ENCODE data around the gene SHLD1. TPM values are rescaled to one million over a fixed set of nuclear protein-coding genes. Genes with fewer than 3 reads are reported as not detected.
"Not testable (repeated sequence)": the region's sequence is repeated elsewhere in the genome, so short reads cannot be mapped to it uniquely, and the experiment has no call there.

Gene SHLD1
- polyA plus RNA-seq, 1 donor from 2014 or later = 15.3 TPM

- no peak for TF ChIP-seq RAD21 (conservative IDR thresholded peaks at IDR 0.05)
- TF ChIP-seq TAF1 (IDR thresholded peaks at IDR 0.05; ENCODE audit: low read depth) = no peak
- TF ChIP-seq CTCF (IDR thresholded peaks at IDR 0.05; ENCODE audit: poor library complexity, severe bottlenecking) = no peak
- no peak for TF ChIP-seq EZH2 (IDR thresholded peaks at IDR 0.05; ENCODE audit: borderline replicate concordance, insufficient read depth, low read length, poor library complexity, severe bottlenecking)
- no peak for TF ChIP-seq EP300 (conservative IDR thresholded peaks at IDR 0.05; ENCODE audit: poor library complexity, severe bottlenecking)
- no peak for TF ChIP-seq SMC3 (conservative IDR thresholded peaks at IDR 0.05; ENCODE audit: poor library complexity)
- TF ChIP-seq REST (IDR thresholded peaks at IDR 0.05; ENCODE audit: borderline replicate concordance) = no peak
- no peak for TF ChIP-seq POLR2AphosphoS5 (IDR thresholded peaks at IDR 0.05)
- TF ChIP-seq MXI1 (conservative IDR thresholded peaks at IDR 0.05; ENCODE audit: poor library complexity, severe bottlenecking) = no peak
- H3K79me2 ChIP-seq (replicated peaks; ENCODE audit: insufficient read depth, low read length) = no peaks in the 10 kb centered on the region
- no peak overlapping the region for H3K4me2 ChIP-seq (ENCODE audit: low read length)
- no peaks in the 10 kb centered on the region for H3F3A ChIP-seq (ENCODE audit: insufficient read depth, low read length, poor library complexity, severe bottlenecking)
- no peak overlapping the region for H3K27ac ChIP-seq (ENCODE audit: low read length)
- H4K20me1 ChIP-seq (ENCODE audit: insufficient read depth) = no peaks in the 10 kb centered on the region
- H3K36me3 ChIP-seq (ENCODE audit: insufficient read depth, low read length) = no peaks in the 10 kb centered on the region
- H3K9me2 ChIP-seq (ENCODE audit: insufficient read depth, low read length) = no peaks in the 10 kb centered on the region
- no peaks in the 10 kb centered on the region for H3K27me3 ChIP-seq (ENCODE audit: insufficient read depth, low read depth, low read length)
- no peak overlapping the region for H3K9ac ChIP-seq (ENCODE audit: low read length)
- no peak overlapping the region for H2AFZ ChIP-seq (ENCODE audit: low read depth, low read length)
- no peaks in the 10 kb centered on the region for H3K9me3 ChIP-seq (ENCODE audit: low read length)
- H3K4me3 ChIP-seq (ENCODE audit: low read length) = no peak overlapping the region
Observed at GRCh38 chr20:5779071-5779900, 29.1 kb downstream of the SHLD1 start.

- no peaks in the 10 kb centered on the region for H3K27me3 ChIP-seq (ENCODE audit: insufficient read depth, low read depth, low read length)
- no peak overlapping the region for H3K9ac ChIP-seq (ENCODE audit: low read length)
- no peak overlapping the region for H2AFZ ChIP-seq (ENCODE audit: low read depth, low read length)
- no peak overlapping the region for H3K27ac ChIP-seq (ENCODE audit: low read length)
- TF ChIP-seq SMC3 (conservative IDR thresholded peaks at IDR 0.05; ENCODE audit: poor library complexity) = no peak
- TF ChIP-seq EZH2 (IDR thresholded peaks at IDR 0.05; ENCODE audit: borderline replicate concordance, insufficient read depth, low read length, poor library complexity, severe bottlenecking) = no peak
- no peak for TF ChIP-seq CTCF (IDR thresholded peaks at IDR 0.05; ENCODE audit: poor library complexity, severe bottlenecking)
- no peak for TF ChIP-seq TAF1 (IDR thresholded peaks at IDR 0.05; ENCODE audit: low read depth)
- TF ChIP-seq MXI1 (conservative IDR thresholded peaks at IDR 0.05; ENCODE audit: poor library complexity, severe bottlenecking) = no peak
- no peak for TF ChIP-seq POLR2AphosphoS5 (IDR thresholded peaks at IDR 0.05)
- no peak for TF ChIP-seq REST (IDR thresholded peaks at IDR 0.05; ENCODE audit: borderline replicate concordance)
- no peak for TF ChIP-seq EP300 (conservative IDR thresholded peaks at IDR 0.05; ENCODE audit: poor library complexity, severe bottlenecking)
- TF ChIP-seq RAD21 (conservative IDR thresholded peaks at IDR 0.05) = no peak
- no peaks in the 10 kb centered on the region for H3K9me3 ChIP-seq (ENCODE audit: low read length)
- H3K4me3 ChIP-seq (ENCODE audit: low read length) = no peak overlapping the region
- no peaks in the 10 kb centered on the region for H4K20me1 ChIP-seq (ENCODE audit: insufficient read depth)
- H3F3A ChIP-seq (ENCODE audit: insufficient read depth, low read length, poor library complexity, severe bottlenecking) = no peaks in the 10 kb centered on the region
- H3K79me2 ChIP-seq (replicated peaks; ENCODE audit: insufficient read depth, low read length) = no peaks in the 10 kb centered on the region
- H3K4me2 ChIP-seq (ENCODE audit: low read length) = no peak overlapping the region
- no peaks in the 10 kb centered on the region for H3K9me2 ChIP-seq (ENCODE audit: insufficient read depth, low read length)
- no peaks in the 10 kb centered on the region for H3K36me3 ChIP-seq (ENCODE audit: insufficient read depth, low read length)
Observed at GRCh38 chr20:5780846-5781217, 30.6 kb downstream of the SHLD1 start.

GRCh38 chr20:5781367-5781766 is 31.2 kb downstream of the SHLD1 start:
- not testable (repeated sequence) for H3K4me2 ChIP-seq (ENCODE audit: low read length); H3K4me3 ChIP-seq (ENCODE audit: low read length); H3K9me2 ChIP-seq (ENCODE audit: insufficient read depth, low read length); H4K20me1 ChIP-seq (ENCODE audit: insufficient read depth); H3K27ac ChIP-seq (ENCODE audit: low read length); H3K9me3 ChIP-seq (ENCODE audit: low read length); H3K27me3 ChIP-seq (ENCODE audit: insufficient read depth, low read depth, low read length); H3K9ac ChIP-seq (ENCODE audit: low read length); H3F3A ChIP-seq (ENCODE audit: insufficient read depth, low read length, poor library complexity, severe bottlenecking); H3K79me2 ChIP-seq (replicated peaks; ENCODE audit: insufficient read depth, low read length); H3K36me3 ChIP-seq (ENCODE audit: insufficient read depth, low read length); H2AFZ ChIP-seq (ENCODE audit: low read depth, low read length)
